Measurements from ENCODE around the gene BCAS2. TPM values are rescaled to one million over a fixed set of nuclear protein-coding genes. Genes with fewer than 3 reads are reported as not detected.

Gene BCAS2
- total and polyA plus RNA-seq, 2 experiments from 2014 or later = 50.7 to 111 TPM

DNA sequence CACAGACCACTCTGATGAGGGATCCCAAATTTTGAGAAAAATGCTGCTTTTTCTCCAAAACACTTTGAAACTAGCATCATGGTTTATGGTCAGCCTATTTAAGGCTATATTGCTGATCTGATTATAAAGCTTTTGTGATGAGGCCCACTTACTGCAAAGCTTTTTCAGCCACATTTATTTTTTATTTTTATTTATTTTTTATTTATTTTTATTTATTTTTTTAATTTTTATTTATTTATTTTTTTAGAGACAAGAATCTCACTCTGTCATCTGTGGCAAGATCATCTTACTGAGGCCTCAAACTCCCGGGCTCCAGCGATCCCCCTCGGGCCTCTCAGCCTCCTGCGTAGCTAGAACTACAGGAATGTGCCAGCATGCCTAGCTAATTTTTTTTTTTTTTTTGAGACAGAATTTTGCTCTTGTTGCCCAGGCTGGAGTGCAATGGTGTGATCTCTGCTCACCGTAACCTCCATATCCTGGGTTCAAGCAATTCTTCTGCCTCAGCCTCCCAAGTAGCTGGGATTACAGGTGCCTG lies 5.2 kb upstream of the BCAS2 start (continued):
- TF ChIP-seq, protein P1, sequence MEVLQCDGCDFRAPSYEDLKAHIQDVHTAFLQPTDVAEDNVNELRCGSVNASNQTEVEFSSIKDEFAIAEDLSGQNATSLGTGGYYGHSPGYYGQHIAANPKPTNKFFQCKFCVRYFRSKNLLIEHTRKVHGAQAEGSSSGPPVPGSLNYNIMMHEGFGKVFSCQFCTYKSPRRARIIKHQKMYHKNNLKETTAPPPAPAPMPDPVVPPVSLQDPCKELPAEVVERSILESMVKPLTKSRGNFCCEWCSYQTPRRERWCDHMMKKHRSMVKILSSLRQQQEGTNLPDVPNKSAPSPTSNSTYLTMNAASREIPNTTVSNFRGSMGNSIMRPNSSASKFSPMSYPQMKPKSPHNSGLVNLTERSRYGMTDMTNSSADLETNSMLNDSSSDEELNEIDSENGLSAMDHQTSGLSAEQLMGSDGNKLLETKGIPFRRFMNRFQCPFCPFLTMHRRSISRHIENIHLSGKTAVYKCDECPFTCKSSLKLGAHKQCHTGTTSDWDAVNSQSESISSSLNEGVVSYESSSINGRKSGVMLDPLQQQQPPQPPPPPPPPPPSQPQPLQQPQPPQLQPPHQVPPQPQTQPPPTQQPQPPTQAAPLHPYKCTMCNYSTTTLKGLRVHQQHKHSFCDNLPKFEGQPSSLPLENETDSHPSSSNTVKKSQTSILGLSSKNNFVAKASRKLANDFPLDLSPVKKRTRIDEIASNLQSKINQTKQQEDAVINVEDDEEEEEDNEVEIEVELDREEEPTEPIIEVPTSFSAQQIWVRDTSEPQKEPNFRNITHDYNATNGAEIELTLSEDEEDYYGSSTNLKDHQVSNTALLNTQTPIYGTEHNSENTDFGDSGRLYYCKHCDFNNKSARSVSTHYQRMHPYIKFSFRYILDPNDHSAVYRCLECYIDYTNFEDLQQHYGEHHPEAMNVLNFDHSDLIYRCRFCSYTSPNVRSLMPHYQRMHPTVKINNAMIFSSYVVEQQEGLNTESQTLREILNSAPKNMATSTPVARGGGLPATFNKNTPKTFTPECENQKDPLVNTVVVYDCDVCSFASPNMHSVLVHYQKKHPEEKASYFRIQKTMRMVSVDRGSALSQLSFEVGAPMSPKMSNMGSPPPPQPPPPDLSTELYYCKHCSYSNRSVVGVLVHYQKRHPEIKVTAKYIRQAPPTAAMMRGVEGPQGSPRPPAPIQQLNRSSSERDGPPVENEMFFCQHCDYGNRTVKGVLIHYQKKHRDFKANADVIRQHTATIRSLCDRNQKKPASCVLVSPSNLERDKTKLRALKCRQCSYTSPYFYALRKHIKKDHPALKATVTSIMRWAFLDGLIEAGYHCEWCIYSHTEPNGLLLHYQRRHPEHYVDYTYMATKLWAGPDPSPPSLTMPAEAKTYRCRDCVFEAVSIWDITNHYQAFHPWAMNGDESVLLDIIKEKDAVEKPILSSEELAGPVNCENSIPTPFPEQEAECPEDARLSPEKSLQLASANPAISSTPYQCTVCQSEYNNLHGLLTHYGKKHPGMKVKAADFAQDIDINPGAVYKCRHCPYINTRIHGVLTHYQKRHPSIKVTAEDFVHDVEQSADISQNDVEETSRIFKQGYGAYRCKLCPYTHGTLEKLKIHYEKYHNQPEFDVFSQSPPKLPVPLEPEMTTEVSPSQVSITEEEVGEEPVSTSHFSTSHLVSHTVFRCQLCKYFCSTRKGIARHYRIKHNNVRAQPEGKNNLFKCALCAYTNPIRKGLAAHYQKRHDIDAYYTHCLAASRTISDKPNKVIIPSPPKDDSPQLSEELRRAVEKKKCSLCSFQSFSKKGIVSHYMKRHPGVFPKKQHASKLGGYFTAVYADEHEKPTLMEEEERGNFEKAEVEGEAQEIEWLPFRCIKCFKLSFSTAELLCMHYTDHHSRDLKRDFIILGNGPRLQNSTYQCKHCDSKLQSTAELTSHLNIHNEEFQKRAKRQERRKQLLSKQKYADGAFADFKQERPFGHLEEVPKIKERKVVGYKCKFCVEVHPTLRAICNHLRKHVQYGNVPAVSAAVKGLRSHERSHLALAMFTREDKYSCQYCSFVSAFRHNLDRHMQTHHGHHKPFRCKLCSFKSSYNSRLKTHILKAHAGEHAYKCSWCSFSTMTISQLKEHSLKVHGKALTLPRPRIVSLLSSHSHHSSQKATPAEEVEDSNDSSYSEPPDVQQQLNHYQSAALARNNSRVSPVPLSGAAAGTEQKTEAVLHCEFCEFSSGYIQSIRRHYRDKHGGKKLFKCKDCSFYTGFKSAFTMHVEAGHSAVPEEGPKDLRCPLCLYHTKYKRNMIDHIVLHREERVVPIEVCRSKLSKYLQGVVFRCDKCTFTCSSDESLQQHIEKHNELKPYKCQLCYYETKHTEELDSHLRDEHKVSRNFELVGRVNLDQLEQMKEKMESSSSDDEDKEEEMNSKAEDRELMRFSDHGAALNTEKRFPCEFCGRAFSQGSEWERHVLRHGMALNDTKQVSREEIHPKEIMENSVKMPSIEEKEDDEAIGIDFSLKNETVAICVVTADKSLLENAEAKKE (CRISPR knock-in tag; IDR thresholded peaks at IDR 0.05) = no peak

DNA sequence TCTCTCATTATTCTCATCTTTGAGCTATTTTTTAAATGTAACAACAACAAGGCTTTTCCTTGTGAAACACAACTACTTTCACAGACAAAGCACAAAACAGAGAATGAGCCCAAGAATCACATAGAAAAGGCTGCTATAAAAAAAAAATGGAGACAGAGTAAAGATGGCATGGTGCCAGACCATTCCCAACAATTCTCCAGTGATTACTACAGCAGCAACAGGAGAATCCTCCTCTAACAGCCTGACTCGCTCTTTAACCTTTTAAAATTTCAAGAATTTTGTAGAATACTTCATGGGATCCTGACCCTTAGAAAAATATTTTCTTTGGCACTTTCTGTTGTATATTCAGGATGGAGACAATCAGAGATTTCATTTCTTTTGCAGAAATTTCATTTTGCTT lies 3.8 kb upstream of the BCAS2 start:
- H4K20me1 ChIP-seq (replicated peaks; ENCODE audit: insufficient read depth) = no peaks in the 10 kb centered on the region
- H3K4me3 ChIP-seq = no peak overlapping the region
- ATAC-seq (no peak), DNase-seq (ENCODE audit: low spot score) (no peak)
- no peaks in the 10 kb centered on the region for H3K36me3 ChIP-seq (ENCODE audit: insufficient read depth)
- H3K9me2 ChIP-seq (ENCODE audit: insufficient read depth) = peaks cover 7% of the 10 kb centered on the region; the same call in 1 of the 2 replicates
- H3F3A ChIP-seq (replicated peaks; ENCODE audit: low read depth) = no peaks in the 10 kb centered on the region
- H3K27me3 ChIP-seq (ENCODE audit: insufficient read depth) = no peaks in the 10 kb centered on the region
- Mint-ChIP-seq H3K27me3 (ENCODE audit: insufficient read depth, low read depth, poor library complexity) (peaks cover 6% of the 10 kb centered on the region), H3K4me3 (no peak overlapping the region), H3K27ac (no peak overlapping the region), H3K9me3 (no peaks in the 10 kb centered on the region), H3K4me1 (0 out of 3 replicates have a peak, but pooled peaks cover 7% of the 10 kb centered on the region), H3K36me3 (ENCODE audit: low read depth) (peaks cover 4% of the 10 kb centered on the region; the same call in 1 of the 3 replicates)
- H3K79me2 ChIP-seq (replicated peaks; ENCODE audit: insufficient read depth) = peaks cover 10% of the 10 kb centered on the region
- no peak overlapping the region for H2AFZ ChIP-seq
- no peak overlapping the region for H3K4me2 ChIP-seq
- H3K27ac ChIP-seq (ENCODE audit: low read depth) = no peak overlapping the region
- H3K4me1 ChIP-seq (ENCODE audit: insufficient read depth) = peaks cover 11% of the 10 kb centered on the region; the same call in 1 of the 2 replicates
- TF ChIP-seq, protein P2, sequence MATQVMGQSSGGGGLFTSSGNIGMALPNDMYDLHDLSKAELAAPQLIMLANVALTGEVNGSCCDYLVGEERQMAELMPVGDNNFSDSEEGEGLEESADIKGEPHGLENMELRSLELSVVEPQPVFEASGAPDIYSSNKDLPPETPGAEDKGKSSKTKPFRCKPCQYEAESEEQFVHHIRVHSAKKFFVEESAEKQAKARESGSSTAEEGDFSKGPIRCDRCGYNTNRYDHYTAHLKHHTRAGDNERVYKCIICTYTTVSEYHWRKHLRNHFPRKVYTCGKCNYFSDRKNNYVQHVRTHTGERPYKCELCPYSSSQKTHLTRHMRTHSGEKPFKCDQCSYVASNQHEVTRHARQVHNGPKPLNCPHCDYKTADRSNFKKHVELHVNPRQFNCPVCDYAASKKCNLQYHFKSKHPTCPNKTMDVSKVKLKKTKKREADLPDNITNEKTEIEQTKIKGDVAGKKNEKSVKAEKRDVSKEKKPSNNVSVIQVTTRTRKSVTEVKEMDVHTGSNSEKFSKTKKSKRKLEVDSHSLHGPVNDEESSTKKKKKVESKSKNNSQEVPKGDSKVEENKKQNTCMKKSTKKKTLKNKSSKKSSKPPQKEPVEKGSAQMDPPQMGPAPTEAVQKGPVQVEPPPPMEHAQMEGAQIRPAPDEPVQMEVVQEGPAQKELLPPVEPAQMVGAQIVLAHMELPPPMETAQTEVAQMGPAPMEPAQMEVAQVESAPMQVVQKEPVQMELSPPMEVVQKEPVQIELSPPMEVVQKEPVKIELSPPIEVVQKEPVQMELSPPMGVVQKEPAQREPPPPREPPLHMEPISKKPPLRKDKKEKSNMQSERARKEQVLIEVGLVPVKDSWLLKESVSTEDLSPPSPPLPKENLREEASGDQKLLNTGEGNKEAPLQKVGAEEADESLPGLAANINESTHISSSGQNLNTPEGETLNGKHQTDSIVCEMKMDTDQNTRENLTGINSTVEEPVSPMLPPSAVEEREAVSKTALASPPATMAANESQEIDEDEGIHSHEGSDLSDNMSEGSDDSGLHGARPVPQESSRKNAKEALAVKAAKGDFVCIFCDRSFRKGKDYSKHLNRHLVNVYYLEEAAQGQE (IDR thresholded peaks at IDR 0.05; ENCODE audit: unreplicated experiment) = no peak
- TF ChIP-seq JUNB (IDR thresholded peaks at IDR 0.05; ENCODE audit: unreplicated experiment) (no peak), ZNF114 (CRISPR knock-in tag; IDR thresholded peaks at IDR 0.05) (no peak), NANOG (IDR thresholded peaks at IDR 0.05; ENCODE audit: borderline replicate concordance) (no peak), POLR2AphosphoS5 (IDR thresholded peaks at IDR 0.05; ENCODE audit: low read depth) (no peak)
- TF ChIP-seq, protein P1 (CRISPR knock-in tag; IDR thresholded peaks at IDR 0.05) = no peak

Measured in GM23338 (cell line).